Measurements from ENCODE around the gene RASGEF1C.
"Not testable (repeated sequence)": the region's sequence is repeated elsewhere in the genome, so short reads cannot be mapped to it uniquely, and the experiment has no call there.

Gene RASGEF1C

DNA sequence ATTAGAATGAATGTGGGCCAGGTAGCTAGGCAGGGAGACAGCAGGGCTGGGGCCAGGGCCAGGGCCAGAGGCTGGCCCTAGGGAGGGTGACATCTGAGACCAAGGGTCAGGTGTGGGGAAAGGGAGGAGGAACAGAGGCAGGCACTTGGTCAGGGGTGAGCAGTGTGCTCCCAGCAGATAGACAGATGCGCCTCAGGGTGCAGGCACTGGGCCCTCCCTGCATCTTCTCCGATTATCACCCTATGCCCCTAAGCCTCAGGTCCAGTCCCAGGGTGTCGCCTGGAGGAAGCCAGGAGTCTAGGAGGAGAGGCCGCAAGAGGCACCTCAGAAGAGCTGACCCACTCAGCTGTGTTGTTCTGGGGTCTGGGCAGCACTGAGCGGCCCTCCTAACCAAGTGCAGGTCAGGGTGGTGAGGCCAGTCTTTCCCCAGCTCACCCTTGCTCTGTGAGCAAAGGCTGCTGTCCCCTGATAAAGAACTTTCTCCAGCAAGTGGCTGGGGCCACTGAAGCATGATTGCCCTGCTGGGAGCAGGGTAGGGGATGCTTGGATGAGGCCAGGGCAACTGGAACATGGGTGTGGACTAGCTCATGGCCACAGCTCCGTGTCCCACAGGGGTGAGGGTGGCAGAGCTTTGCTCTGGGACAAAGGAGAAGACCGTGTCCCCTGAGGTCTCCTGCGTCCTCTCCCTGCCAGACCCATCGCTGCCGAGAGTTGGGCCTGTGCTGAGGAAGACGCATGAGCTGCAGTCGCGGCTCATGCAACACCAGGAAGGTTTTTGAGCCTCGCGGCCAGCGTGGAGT is 2.1 kb upstream of the RASGEF1C start:
- no peak for DNase-seq

- not testable (repeated sequence) for DNase-seq
These were observed 1.1 kb upstream of the RASGEF1C start for GRCh38 chr5:180210077-180210476.

DNA sequence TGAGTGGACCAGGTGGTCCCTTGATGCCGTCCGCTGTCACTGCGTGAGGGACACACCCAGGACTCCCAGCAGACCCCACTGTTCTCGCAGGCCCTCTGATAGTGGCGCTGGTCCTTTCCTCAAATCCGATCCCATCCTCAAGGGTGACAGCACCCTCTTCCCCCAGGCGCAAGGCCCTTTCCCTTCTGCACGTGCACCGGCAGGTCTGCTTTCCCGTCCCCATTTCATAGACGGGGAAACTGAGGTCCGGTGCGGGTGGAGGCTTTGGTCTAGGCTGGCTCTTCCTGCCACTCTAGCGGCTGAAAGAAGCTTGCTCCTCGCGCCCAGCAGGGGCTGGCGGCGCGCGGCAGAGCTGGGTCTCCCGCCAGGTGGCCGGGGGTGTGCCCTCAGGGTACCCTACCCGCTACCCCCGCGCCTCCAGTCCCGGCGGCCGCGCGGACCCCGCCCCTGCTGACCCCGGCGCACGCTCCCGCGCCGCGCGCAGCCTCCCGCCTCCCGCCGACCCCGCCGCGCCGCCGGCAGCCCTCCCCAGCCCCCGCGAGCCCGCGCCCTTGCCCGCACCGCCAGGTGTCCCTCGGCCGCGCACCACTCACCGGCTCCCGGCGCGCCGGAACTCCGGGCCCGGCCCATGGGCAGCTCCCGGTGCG is 453 bp downstream of the RASGEF1C start:
- DNase-seq = no peak

DNA sequence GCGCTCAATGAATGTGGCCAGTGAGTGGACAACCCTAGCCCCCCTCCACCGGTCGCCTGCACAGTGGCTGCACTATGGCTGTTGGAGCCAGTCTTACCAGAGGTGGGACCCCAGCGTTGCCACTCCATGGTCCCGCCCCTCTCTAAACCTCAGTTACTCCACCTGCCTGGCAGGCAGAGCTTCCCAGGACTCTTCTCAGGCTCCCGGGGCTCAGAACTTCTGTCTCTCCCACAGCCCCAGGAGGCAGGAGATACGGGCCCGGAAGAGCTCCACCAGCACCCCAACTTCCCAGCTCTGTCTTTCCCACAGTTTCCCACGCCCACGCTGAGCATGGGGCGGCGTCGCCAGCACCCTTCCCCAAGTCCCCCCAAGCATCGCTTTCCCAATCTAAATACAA is 975 bp downstream of the RASGEF1C start:
- no peak for DNase-seq

GRCh38 chr5:180207593-180207992 is 1.4 kb downstream of the RASGEF1C start:
- DNase-seq = no peak

GRCh38 chr5:180206993-180207392 is 2.0 kb downstream of the RASGEF1C start:
- DNase-seq = no peak

DNA sequence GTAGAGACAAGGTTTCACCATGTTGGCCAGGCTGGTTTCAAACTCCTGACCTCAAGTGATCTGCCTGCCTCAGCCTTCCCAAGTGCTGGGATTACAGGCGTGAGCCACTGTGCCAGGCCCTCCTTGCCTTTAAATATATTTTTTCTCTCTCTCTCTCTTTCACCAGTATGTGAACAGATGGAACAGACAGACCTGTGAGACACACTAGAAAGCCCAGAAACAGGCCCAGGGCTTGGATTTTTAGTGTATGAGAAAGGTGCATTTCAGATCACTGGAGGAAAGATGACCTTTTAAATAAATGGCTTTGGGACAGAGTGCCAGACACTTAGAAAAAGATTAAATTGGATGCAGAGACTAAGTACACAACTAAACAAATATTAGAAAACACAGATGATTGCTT is 3.1 kb downstream of the RASGEF1C start:
- no peak for DNase-seq

GRCh38 chr5:180204276-180204819 is 4.7 kb downstream of the RASGEF1C start:
- DNase-seq = no peak

DNA sequence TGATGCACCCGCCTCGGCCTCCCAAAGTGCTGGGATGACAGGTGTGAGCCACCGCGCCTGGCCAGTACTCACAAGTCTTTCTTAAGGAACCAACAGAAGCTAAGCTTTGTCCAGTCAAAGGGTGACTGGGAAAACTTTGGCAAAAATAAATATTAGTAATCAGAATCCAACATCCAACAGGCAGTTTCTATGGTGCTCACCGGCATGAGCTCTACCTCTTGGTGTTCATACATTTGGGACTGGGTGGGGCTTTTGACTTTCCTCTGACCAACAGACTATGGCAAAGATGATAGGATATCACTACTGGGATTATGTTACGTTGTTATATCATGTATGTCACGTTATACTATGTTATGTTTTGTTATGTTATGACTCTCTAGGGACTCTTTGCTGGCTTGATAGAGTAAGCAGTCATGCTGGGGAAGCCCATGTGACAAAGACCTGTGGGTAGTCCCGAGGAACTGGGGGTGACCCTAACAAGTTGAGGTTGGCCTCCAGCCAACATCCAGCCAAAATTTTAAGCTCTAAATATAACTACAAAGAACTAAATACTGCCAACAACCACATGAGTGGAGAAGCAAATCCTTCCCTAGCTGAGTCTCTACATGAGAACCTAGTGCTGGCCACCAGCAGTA is 6.0 kb downstream of the RASGEF1C start:
- DNase-seq = peak; percentile 6

DNA sequence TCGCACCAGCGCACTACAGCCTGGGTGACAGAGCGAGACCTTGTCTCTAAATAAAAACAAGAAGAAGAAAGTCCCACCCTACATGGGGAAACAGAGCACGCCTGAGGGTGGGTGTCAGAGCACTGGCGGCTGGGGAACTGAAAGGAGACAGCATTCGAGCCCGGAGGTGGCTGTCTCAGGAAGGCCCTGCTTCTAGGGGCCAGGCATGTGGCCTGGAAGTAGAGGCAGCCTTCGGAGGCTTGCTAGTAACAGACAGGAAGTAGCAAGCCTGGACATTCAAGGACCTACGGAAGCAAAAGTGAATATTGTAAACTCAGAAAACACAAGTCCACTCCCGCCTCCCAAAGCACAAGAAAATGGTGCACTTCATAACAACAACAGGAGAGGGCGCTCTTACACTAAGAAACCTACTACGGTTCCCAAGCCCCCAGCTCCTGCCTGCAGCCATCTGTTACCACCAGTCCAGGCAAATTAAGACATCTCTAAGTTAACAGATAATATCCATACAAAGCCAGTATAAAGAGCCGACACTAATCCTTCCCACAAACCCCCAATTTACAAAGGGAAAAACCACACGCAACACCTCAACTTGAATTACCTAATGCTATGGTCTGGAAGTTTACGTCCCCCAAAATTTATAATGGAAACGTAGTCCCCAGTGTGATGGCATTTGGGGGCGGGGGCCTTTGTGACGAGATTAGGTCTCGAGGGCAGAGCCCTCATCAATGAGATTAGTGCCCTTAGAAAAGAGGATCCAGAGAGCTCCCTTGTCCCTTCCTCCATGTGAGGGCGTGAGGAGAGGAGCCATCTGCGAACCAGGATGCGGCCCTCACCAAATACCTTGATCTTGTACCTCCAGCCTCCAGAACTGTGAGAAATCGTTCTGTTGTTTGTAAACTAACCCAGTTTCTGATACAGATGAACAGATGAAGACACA is 7.7 kb downstream of the RASGEF1C start:
- peak; percentile 7 for DNase-seq

DNA sequence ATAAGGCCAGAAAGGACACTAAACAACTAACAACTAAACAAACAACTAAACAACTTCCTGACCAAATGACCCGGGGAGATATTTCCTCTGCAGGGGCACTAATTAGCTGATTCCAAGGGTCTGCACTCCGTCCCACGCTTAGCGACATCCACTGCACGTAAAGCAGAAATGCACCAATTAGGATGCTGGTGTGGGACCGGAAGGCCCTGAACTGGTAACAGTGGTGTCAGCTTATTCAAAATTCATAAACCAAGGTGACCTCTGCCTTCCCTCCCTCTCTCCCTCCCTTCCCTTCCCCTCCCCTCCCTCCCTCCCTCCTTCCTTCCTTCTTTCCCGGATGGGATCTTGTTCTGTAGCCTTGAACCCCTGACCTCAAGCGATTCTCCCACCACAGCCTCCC is 9.6 kb downstream of the RASGEF1C start:
- no peak for DNase-seq

- no peak for DNase-seq
These were observed 10.8 kb downstream of the RASGEF1C start for GRCh38 chr5:180198208-180198607.

GRCh38 chr5:180197016-180197702 is 11.9 kb downstream of the RASGEF1C start:
- no peak for DNase-seq

DNA sequence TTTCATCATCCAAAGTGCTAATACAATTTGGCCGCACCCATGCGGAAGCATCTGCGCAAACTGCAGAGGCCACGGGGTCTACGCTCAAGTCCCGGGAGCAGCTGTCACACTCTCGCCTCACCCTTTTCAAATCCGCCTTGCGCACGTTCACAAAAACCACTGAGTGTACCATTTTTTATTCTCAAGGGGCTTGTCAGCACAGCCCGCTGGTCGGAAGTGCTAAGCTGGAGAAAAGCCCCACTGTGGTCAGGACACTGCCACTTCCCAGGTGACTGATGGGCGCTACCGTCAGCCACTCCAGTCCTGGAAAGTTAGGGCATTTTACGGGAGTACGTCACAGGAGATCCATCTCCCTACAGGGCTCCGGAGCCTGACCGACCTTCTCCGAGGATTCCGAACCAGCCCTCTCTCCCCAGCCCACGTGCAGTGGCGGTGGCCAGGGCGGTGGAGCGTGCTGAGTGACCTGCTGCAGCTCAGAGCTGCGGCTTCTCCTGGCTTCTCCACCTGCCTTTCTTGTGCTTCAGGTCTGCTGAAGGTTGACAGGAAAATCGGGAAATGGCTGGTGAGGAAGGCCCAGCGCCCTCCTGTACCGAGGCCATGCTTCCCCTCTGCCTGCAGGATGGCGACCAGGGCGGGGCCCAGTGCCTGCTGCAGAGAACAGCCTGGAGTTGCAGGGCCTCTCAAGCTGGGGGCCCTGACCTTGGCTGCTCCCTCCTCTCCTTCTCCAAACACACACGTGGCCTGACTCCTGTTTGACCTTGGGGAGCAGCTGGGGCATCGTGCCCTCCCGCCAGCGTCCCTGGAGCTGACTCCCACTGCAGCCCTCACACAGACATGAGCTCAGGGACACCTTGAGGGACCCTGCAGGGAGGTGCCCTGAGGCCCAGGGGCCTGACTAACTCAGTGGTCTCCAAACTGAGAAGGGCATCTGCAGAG is 14.3 kb downstream of the RASGEF1C start:
- DNase-seq = peak; percentile 65

- no peak for DNase-seq
These were observed 15.1 kb downstream of the RASGEF1C start for GRCh38 chr5:180193749-180194375.

DNA sequence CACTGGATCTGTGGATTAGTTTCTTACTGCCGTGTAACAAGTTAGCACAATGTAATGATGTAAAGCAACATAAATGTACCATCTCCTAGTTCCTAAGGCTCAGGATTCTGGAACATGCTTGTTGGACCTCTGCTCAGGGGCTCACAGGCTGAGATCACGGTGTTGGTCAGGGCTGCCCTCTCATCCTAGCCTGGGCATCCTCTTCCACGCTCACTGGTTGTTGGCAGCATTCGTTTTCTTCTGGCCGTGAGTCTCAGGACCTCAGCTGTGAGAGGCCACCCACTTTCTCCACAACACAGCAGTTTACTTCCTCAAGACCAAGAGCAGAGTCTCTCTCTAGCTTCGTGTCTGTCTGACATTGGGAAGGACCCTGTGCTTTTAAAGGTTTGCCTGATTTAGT is 17.3 kb downstream of the RASGEF1C start:
- DNase-seq = no peak

GRCh38 chr5:180187767-180188166 is 21.2 kb downstream of the RASGEF1C start:
- DNase-seq = no peak

- DNase-seq = no peak
These were observed 28.2 kb downstream of the RASGEF1C start for GRCh38 chr5:180180846-180181245.

- no peak for DNase-seq
These were observed 28.6 kb downstream of the RASGEF1C start for GRCh38 chr5:180180421-180180820.

All from NCI-H2171 treated with DMSO at 0.1 percent for 48 hours (cell line).